HEK293 (cell line): Measurements from ENCODE around the gene EXTL1.

Experiments used
- CTCF ChIA-PET: fragments of 350-600 bp; formaldehyde crosslinking; extraction: SDS; loops from one replicate; lab custom pipeline; 2021; ENCODE audit warnings: antibody characterized with exemption; lab: Yijun Ruan, JAX
- POLR2A ChIA-PET: fragments of 300-600 bp; formaldehyde crosslinking; extraction: SDS; loops from one replicate; lab custom pipeline; 2020; ENCODE audit warnings: antibody characterized with exemption, inconsistent platforms; lab: Yijun Ruan, JAX
- H3K27ac ChIP-seq: fragments of 200-500 bp; sonication (Bioruptor generic); 2 replicates; pipeline ENCODE4 v1.5.1; 2014; ENCODE audit warnings: low read depth, low read length, control low read depth, inconsistent platforms; ENCODE audit errors: extremely low read depth
- H3K36me3 ChIP-seq, 2 experiments: fragments of 200-500 bp in 1 of 2; sonication (Bioruptor generic) in 1 of 2; 1 replicate in 1 of 2; 2 replicates in 1 of 2; pipeline ENCODE4 v1.5.1; 2014 to 2017; ENCODE audit warnings: inconsistent platforms in 2 of 2, low read length in 2 of 2; ENCODE audit not compliant: control insufficient read depth in 2 of 2, insufficient read depth in 1 of 2
- H3K4me1 ChIP-seq: fragments of 200-500 bp; sonication (Bioruptor generic); 2 replicates; pipeline ENCODE4 v1.5.1; 2014; ENCODE audit warnings: mild to moderate bottlenecking, low read length, inconsistent platforms; ENCODE audit not compliant: control insufficient read depth, insufficient read depth
- H3K4me3 ChIP-seq: 2 replicates; pipeline ENCODE4 v1.5.1; 2011; ENCODE audit warnings: low read depth, mild to moderate bottlenecking, control low read depth, low read length, moderate library complexity
- H3K9me3 ChIP-seq: fragments of 200-500 bp; sonication (Bioruptor generic); 2 replicates; pipeline ENCODE4 v1.5.1; 2014; ENCODE audit warnings: low read depth, low read length, inconsistent platforms; ENCODE audit not compliant: control insufficient read depth, insufficient read depth
- IKZF3 ChIP-seq: fragments of 450-650 bp; IDR thresholded peaks from 2 replicates; pipeline ENCODE4 v1.5.0; 2018; ENCODE audit warnings: missing biosample characterization, mild to moderate bottlenecking, missing genetic modification characterization, moderate library complexity
- MEIS1 ChIP-seq: sonication (generic); formaldehyde crosslinking; IDR thresholded peaks from 2 replicates; pipeline ENCODE4 v1.8.1; 2022; ENCODE audit warnings: missing genetic modification reagents, mild to moderate bottlenecking, borderline replicate concordance
- REST ChIP-seq: fragments of 450-650 bp; formaldehyde crosslinking; IDR thresholded peaks from 2 replicates; pipeline ENCODE4 v1.5.1; 2016; ENCODE audit warnings: missing biosample characterization, missing genetic modification characterization
- SCRT1 ChIP-seq: fragments of 450-650 bp; formaldehyde crosslinking; IDR thresholded peaks from 2 replicates; pipeline ENCODE4 v1.5.1; 2016; ENCODE audit warnings: missing biosample characterization, missing genetic modification characterization, borderline replicate concordance
- TRIM28 ChIP-seq: IDR thresholded peaks from 2 replicates; pipeline ENCODE4 v1.6.1; 2011; ENCODE audit warnings: low read length, control low read depth, borderline replicate concordance
- ZBTB48 ChIP-seq: fragments of 450-650 bp; formaldehyde crosslinking; IDR thresholded peaks from 2 replicates; pipeline ENCODE4 v1.5.1; 2016; ENCODE audit warnings: missing biosample characterization, missing genetic modification characterization
- ZBTB8A ChIP-seq: fragments of 450-650 bp; formaldehyde crosslinking; IDR thresholded peaks from 2 replicates; pipeline ENCODE4 v1.5.1; 2016; ENCODE audit warnings: missing biosample characterization, missing genetic modification characterization
- ZNF148 ChIP-seq: fragments of 450-650 bp; formaldehyde crosslinking; IDR thresholded peaks from 2 replicates; pipeline ENCODE4 v1.5.0; 2017; ENCODE audit warnings: missing biosample characterization, missing genetic modification characterization, borderline replicate concordance
- ZNF18 ChIP-seq: fragments of 450-650 bp; formaldehyde crosslinking; IDR thresholded peaks from 2 replicates; pipeline ENCODE4 v1.5.1; 2016; ENCODE audit warnings: missing biosample characterization, missing genetic modification characterization
- ZNF274 ChIP-seq, 2 experiments: fragments of 200-500 bp in 1 of 2; fragments of 450-650 bp in 1 of 2; sonication (Bioruptor generic) in 1 of 2; formaldehyde crosslinking in 1 of 2; IDR thresholded peaks; 2 replicates each; pipeline versions ENCODE4 v1.5.1 to v1.6.1; 2014 to 2016; ENCODE audit warnings: borderline replicate concordance in 1 of 2, inconsistent platforms in 1 of 2, low read length in 1 of 2, missing biosample characterization in 1 of 2, missing genetic modification characterization in 1 of 2
- ZNF530 ChIP-seq: fragments of 450-650 bp; formaldehyde crosslinking; IDR thresholded peaks from 2 replicates; pipeline ENCODE4 v1.5.1; 2016; ENCODE audit warnings: low read depth, missing biosample characterization, missing genetic modification characterization
- ZNF558 ChIP-seq: fragments of 450-650 bp; formaldehyde crosslinking; IDR thresholded peaks from 2 replicates; pipeline ENCODE4 v1.5.1; 2016; ENCODE audit warnings: missing biosample characterization, missing genetic modification characterization
- ZNF621 ChIP-seq: fragments of 450-650 bp; formaldehyde crosslinking; IDR thresholded peaks from 2 replicates; pipeline ENCODE4 v1.5.1; 2017; ENCODE audit warnings: missing biosample characterization, missing genetic modification characterization
- ZNF670 ChIP-seq: fragments of 450-650 bp; formaldehyde crosslinking; IDR thresholded peaks from 2 replicates; pipeline ENCODE4 v1.5.1; 2016; ENCODE audit warnings: missing biosample characterization, missing genetic modification characterization, low read depth
- ZSCAN5A ChIP-seq: fragments of 450-650 bp; formaldehyde crosslinking; IDR thresholded peaks from 2 replicates; pipeline ENCODE4 v1.5.1; 2016; ENCODE audit warnings: missing biosample characterization, missing genetic modification characterization

The EXTL1 gene

GRCh38 chr1:26005434-26006105, 16.0 kb upstream of the EXTL1 start (continued):
- TF ChIP-seq ZSCAN5A (tag by site-specific recombination): no peak

- no peaks in the 10 kb centered on the region for H3K9me3 ChIP-seq
- H3K4me1 ChIP-seq: no peaks in the 10 kb centered on the region
- TF ChIP-seq ZNF670 (tag by site-specific recombination): no peak
- TF ChIP-seq ZNF530 (tag by site-specific recombination): no peak
- peak; percentile 93 for TF ChIP-seq ZBTB48 (tag by site-specific recombination)
- TF ChIP-seq MEIS1: no peak
- peak; percentile 91 for TF ChIP-seq ZNF18
- TF ChIP-seq, all 188 proteins: peak for 2
- Histone ChIP-seq H3K27ac (no peak overlapping the region), H3K36me3 (no peaks in the 10 kb centered on the region), H3K4me3 (no peak overlapping the region)
- POLR2A ChIA-PET: no interaction called here
- CTCF ChIA-PET: interaction anchor here (0.5 kb wide), 1 partner anchor 579 kb away, joined by 10 read pairs; no protein-coding TSS in a partner anchor
These were observed 14.9 kb upstream of the EXTL1 start for GRCh38 chr1:26006710-26007109.

- no peaks in the 10 kb centered on the region for H3K36me3 ChIP-seq
- CTCF ChIA-PET: interaction anchor here (0.7 to 3.3 kb wide), 6 partner anchors 10 to 134 kb away, joined by 3 to 14 read pairs (median 4); no protein-coding TSS in a partner anchor
- POLR2A ChIA-PET: no interaction called here
- H3K4me1 ChIP-seq: no peaks in the 10 kb centered on the region
- no peak overlapping the region for H3K27ac ChIP-seq
- no peaks in the 10 kb centered on the region for H3K9me3 ChIP-seq
- no peak overlapping the region for H3K4me3 ChIP-seq
- no peak for TF ChIP-seq ZNF274 (IDR thresholded peaks at IDR 0.05; ENCODE audit: low read length)
- TF ChIP-seq ZNF274 (tag by site-specific recombination; IDR thresholded peaks at IDR 0.05; ENCODE audit: borderline replicate concordance): no peak
- no peak for TF ChIP-seq REST (tag by site-specific recombination)
- TF ChIP-seq ZNF621 (tag by site-specific recombination): no peak
- TF ChIP-seq ZNF558 (tag by site-specific recombination): no peak
- TF ChIP-seq SCRT1 (tag by site-specific recombination): no peak
- no peak for TF ChIP-seq ZSCAN5A (tag by site-specific recombination)
- no peak for TF ChIP-seq IKZF3
- no peak for TF ChIP-seq ZBTB8A (tag by site-specific recombination)
- TF ChIP-seq ZNF148: no peak
- no peak for TF ChIP-seq TRIM28
These were observed 11.7 kb upstream of the EXTL1 start for GRCh38 chr1:26009796-26010447.
